Naive thymus-derived CD8-positive, alpha-beta T cell (primary cell): ENCODE results near the gene KRCC1. TPM values are rescaled to one million over a fixed set of nuclear protein-coding genes. Genes with fewer than 3 reads are reported as not detected.
"Not testable (repeated sequence)": the region's sequence is repeated elsewhere in the genome, so short reads cannot be mapped to it uniquely, and the experiment has no call there.

Experiments used
- ATAC-seq, 2 donors: fragments of 150-1000 bp; cut with Tn5 transposase in 1 of 2; sonication (Bioruptor Pico), chemical (Tn5 transposase) in 1 of 2; 1 replicate in 1 of 2; 2 replicates in 1 of 2; pipeline ENCODE4 v1.10.0; 2021; ENCODE audit warnings: mild to moderate bottlenecking in 2 of 2, moderate library complexity in 2 of 2
- POLR2A ChIA-PET: fragments of 350-600 bp; sonication (Branson Sonifier 250); formaldehyde crosslinking; loops from one replicate; lab custom pipeline; 2021; ENCODE audit warnings: antibody characterized with exemption; lab: Charles Lee
- DNase-seq, 10 donors: peaks; one replicate each; pipeline versions ENCODE4 v3.0.0 to v3.0.0-alpha.2; 2020 to 2022
- H3K27ac Mint-ChIP-seq, 10 donors: one replicate each; pipeline ENCODE4 v1.8.0; 2020 to 2022; ENCODE audit warnings: mild to moderate bottlenecking in 10 of 10, mixed read lengths in 10 of 10, moderate library complexity in 4 of 10, inconsistent platforms in 1 of 10
- H3K27me3 Mint-ChIP-seq, 5 donors: one replicate each; pipeline ENCODE4 v1.8.0; 2021 to 2022; ENCODE audit warnings: mixed read lengths in 5 of 5
- H3K36me3 Mint-ChIP-seq, 3 donors: one replicate each; pipeline ENCODE4 v1.8.0; 2020 to 2022; ENCODE audit warnings: mixed read lengths in 3 of 3, mild to moderate bottlenecking in 2 of 3, inconsistent platforms in 1 of 3
- H3K4me1 Mint-ChIP-seq, 4 donors: one replicate each; pipeline ENCODE4 v1.8.0; 2021 to 2022; ENCODE audit warnings: mixed read lengths in 4 of 4
- H3K4me3 Mint-ChIP-seq, 10 donors: one replicate each; pipeline ENCODE4 v1.8.0; 2020 to 2022; ENCODE audit warnings: mild to moderate bottlenecking in 10 of 10, mixed read lengths in 10 of 10, moderate library complexity in 6 of 10, inconsistent platforms in 1 of 10
- H3K9me3 Mint-ChIP-seq, 9 donors: one replicate each; pipeline ENCODE4 v1.8.0; 2020 to 2022; ENCODE audit warnings: mixed read lengths in 9 of 9, mild to moderate bottlenecking in 3 of 9, inconsistent platforms in 1 of 9, moderate library complexity in 1 of 9
- polyA plus RNA-seq, 3 donors: library from polyadenylated mRNA; unstranded; fragments of 300-500 nt; fragmentation: Illumina TruSeq; gene quantifications; one replicate each; pipeline ENCODE4 v1.2.3, GENCODE V29; 2021
- total RNA-seq, 8 experiments: library from RNA in 2 of 8; stranded (reverse) in 2 of 8; gene quantifications; one replicate each; pipeline ENCODE4 v1.2.3 and lab custom pipeline; 2021 to 2026

Gene KRCC1
- total and polyA plus RNA-seq, 5 experiments from 2014 or later: 23.4 to 29.4 (median 26.2) TPM

DNA sequence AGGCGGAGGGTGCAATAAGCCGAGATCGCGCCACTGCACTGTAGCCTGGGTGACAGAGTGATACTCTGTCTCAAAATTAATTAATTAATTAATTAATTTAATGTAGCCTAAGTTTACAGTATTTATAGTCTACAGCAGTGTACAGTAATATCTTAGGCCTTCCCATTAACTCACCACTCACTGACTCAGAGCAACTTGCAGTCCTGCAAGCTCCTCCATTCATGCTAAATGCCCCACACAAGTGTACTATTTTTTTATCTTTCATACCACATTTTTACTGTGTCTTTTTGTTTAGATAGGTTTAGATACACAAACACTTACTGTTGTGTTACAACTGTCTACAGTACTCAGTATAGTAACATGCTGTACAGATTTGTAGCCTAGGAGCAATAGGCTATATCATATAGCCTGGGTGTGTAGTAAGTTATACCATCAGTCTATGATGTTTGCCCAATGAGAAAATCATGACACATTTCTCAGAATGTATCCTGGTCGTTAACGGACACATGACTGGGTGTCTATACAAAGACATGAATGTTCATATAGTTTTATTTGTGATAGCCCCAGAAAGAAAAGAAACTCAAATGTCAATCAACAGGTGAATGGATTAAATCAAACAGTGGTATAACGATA, 23.4 kb downstream of the KRCC1 start:
- no peak for DNase-seq
- POLR2A ChIA-PET: no interaction called here
- Mint-ChIP-seq H3K4me1 (peaks cover 4 to 36% (median 19%) of the 10 kb centered on the region in 4 donors), H3K27ac (no peak overlapping the region), H3K9me3 (no peaks in the 10 kb centered on the region), H3K4me3 (no peak overlapping the region), H3K36me3 (peaks cover 8 to 73% (median 40%) of the 10 kb centered on the region in 3 donors), H3K27me3 (no peaks in the 10 kb centered on the region)
- ATAC-seq: no peak

GRCh38 chr2:88028931-88029330, 26.7 kb downstream of the KRCC1 start:
- no peaks in the 10 kb centered on the region for H3K27me3 Mint-ChIP-seq
- no peak overlapping the region for H3K27ac Mint-ChIP-seq
- no peaks in the 10 kb centered on the region for H3K9me3 Mint-ChIP-seq
- POLR2A ChIA-PET: no interaction called here
- peaks cover 12 to 64% (median 32%) of the 10 kb centered on the region in 3 donors for H3K36me3 Mint-ChIP-seq
- DNase-seq: no peak
- H3K4me1 Mint-ChIP-seq: peaks cover 2 to 19% (median 11%) of the 10 kb centered on the region in 4 donors
- no peak for ATAC-seq
- no peak overlapping the region for H3K4me3 Mint-ChIP-seq

DNA sequence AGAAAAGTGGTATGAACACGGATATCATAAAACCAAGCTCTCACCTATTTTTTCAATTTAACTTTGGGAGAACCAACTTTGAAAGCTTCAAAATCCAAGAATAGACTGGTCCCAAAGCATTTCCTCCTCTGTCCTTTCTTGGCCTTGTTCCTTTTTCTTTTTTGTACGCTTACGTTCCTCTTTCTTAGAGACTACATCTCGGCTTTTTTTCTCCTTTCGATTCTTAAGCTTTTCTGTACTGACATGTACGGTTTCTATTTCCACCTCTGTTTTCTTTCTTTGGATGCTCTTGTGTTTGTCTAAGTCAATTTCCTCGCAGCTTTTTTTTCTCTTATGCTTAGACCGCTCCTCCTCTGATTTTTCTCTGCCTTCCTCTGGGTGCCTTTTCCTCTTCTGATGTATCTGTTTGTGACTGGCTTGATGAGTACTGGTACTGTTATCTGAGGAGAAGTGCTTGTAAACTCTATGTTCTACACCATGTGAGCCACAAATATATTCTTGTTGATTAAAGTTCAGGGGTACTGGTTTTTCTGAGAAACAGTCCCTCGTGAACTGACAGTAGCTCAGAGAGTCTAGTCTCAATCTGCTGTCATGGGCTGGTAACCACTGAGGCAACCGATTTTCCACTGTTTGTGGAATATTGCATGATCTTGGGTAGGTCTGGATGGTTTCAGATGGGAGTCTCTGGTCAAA, 27.7 kb downstream of the KRCC1 start:
- POLR2A ChIA-PET: no interaction called here
- Mint-ChIP-seq H3K4me1 (peaks cover 2 to 19% (median 11%) of the 10 kb centered on the region in 4 donors), H3K27me3 (no peaks in the 10 kb centered on the region), H3K9me3 (no peaks in the 10 kb centered on the region), H3K36me3 (peaks cover 12 to 53% (median 27%) of the 10 kb centered on the region in 3 donors), H3K27ac (peak overlapping the region in 7 of 10 donors; percentile 13 to 87 (median 32)), H3K4me3 (peak overlapping the region in 3 of 10 donors; percentile 27 to 60 (median 34))
- DNase-seq (no peak), ATAC-seq (no peak)

GRCh38 chr2:88024509-88024908, 31.1 kb downstream of the KRCC1 start:
- Mint-ChIP-seq H3K27ac (no peak overlapping the region), H3K4me3 (no peak overlapping the region), H3K9me3 (no peaks in the 10 kb centered on the region), H3K36me3 (peaks cover 12 to 34% (median 22%) of the 10 kb centered on the region in 3 donors), H3K4me1 (peaks cover 2 to 19% (median 9%) of the 10 kb centered on the region in 4 donors), H3K27me3 (no peaks in the 10 kb centered on the region)
- DNase-seq (no peak), ATAC-seq (no peak)
- POLR2A ChIA-PET: no interaction called here

GRCh38 chr2:88022669-88022921, 33.0 kb downstream of the KRCC1 start:
- no peak overlapping the region for H3K27ac Mint-ChIP-seq
- peaks cover 0 to 12% (median 3%) of the 10 kb centered on the region in 4 donors for H3K4me1 Mint-ChIP-seq
- no peaks in the 10 kb centered on the region for H3K27me3 Mint-ChIP-seq
- no peak for DNase-seq
- no peak overlapping the region for H3K4me3 Mint-ChIP-seq
- POLR2A ChIA-PET: interaction anchor here (0.7 kb wide), 1 partner anchor 587 kb away, joined by 3 read pairs; no protein-coding TSS in a partner anchor
- ATAC-seq: no peak
- peaks cover 4 to 14% (median 4%) of the 10 kb centered on the region in 3 donors for H3K36me3 Mint-ChIP-seq
- peaks cover 0 to 5% (median 0%) of the 10 kb centered on the region in 9 donors for H3K9me3 Mint-ChIP-seq

DNA sequence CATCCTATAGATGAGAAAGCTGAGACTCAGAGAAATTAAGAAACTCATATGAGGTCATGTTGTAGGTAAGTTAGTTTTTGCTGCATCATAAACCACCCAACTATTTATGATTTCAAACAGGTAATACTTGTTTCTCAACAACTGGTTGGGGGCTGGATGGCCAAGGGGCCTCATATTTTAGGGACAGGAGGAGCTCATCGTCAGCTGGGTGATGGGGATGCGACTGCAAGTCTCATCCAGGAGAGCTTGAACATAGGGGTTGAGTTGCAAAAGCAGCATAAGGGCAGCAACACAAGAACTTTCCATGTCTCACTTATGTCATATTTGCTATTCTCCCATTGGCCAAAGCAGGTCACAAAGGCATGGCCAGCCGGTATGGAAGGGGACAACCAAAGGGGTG, 35.6 kb downstream of the KRCC1 start:
- Mint-ChIP-seq H3K27me3 (no peaks in the 10 kb centered on the region), H3K4me3 (no peak overlapping the region), H3K27ac (peak overlapping the region in 1 of 10 donors; percentile 72), H3K4me1 (peaks cover 8 to 21% (median 19%) of the 10 kb centered on the region in 4 donors), H3K9me3 (peaks cover 0 to 5% (median 0%) of the 10 kb centered on the region in 9 donors), H3K36me3 (no peaks in the 10 kb centered on the region)
- POLR2A ChIA-PET: no interaction called here
- ATAC-seq (no peak), DNase-seq (no peak)

DNA sequence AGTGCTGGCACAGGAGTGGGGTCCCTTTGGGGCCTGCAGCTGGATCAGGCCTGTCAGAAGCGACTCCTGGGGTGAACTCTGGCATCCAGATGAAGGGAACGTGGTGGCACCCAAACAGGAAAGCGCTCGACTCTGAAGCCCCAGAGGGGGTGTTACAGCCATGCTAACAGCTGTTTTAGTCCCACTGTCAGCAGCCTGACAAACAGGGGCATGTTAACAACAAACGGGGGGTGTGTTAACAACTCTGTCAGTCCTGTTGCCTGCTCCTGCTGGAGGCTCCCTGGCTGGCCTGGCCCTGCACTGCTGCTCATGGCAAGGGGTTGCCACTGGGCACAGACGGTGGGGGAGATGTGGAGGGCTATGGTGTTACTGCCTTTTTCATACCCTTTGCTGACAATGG, 36.7 kb downstream of the KRCC1 start:
- POLR2A ChIA-PET: no interaction called here
- peaks cover 0 to 5% (median 0%) of the 10 kb centered on the region in 9 donors for H3K9me3 Mint-ChIP-seq
- H3K4me3 Mint-ChIP-seq: no peak overlapping the region
- ATAC-seq: no peak
- no peak for DNase-seq
- peaks cover 10 to 23% (median 20%) of the 10 kb centered on the region in 4 donors for H3K4me1 Mint-ChIP-seq
- H3K36me3 Mint-ChIP-seq: no peaks in the 10 kb centered on the region
- no peaks in the 10 kb centered on the region for H3K27me3 Mint-ChIP-seq
- H3K27ac Mint-ChIP-seq: no peak overlapping the region

DNA sequence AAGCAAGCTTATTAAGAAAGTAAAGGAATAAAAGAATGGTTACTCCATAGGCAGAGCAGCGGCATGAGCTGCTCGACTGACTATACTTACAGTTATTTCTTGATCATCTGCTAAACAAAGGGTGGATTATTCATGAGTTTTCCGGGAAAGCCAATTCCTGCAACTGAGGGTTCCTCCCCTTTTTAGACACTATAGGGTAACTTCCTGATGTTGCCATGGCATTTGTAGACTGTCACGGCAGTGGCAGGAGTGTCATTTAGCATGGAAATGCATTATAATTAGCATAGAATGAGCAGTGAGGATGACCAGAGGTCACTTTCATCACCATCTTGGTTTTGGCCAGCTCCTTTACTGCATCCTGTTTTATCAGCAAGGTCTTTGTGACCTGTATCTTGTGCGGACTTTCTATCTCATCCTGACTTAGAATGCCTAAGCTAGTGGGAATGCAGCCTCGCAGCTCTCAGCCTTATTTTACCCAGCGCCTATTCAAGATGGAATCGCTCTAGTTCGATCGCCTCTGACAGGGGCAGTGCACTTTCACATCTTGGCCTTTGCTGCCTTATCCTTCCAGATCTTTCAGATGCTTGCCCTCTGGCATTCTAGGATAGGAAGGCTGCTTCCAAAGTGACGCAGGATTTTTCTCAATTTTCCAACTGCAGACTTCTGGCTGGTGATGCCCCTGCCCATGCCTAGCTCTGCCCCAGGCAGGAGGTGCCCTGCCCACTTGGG, 37.3 kb downstream of the KRCC1 start:
- H3K27me3 Mint-ChIP-seq, H3K9me3 Mint-ChIP-seq, ATAC-seq, DNase-seq, POLR2A ChIA-PET, H3K36me3 Mint-ChIP-seq: not testable (repeated sequence)
- Mint-ChIP-seq H3K4me3 (peak overlapping the region in 9 of 10 donors; percentile 87 to 99 (median 98)), H3K27ac (peak overlapping the region in 2 of 10 donors; percentile 92 to 99), H3K4me1 (peaks cover 10 to 25% (median 20%) of the 10 kb centered on the region in 4 donors)

DNA sequence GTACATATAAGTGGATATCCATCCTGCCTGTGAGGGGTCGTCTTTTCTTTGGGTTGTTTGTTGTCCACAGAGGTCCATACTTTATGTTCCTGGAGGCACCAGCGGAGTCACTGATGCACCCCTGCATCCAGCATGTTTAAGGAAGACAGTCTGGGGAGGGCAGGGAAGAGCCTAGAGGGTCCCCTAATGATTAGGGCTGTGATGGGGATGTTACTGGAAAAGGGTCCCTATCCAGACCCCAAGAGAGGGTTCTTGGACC, 37.9 kb downstream of the KRCC1 start:
- H3K27ac Mint-ChIP-seq: peak overlapping the region in 5 of 10 donors; percentile 83 to 99 (median 99)
- ATAC-seq, H3K9me3 Mint-ChIP-seq, H3K27me3 Mint-ChIP-seq, H3K36me3 Mint-ChIP-seq, DNase-seq, POLR2A ChIA-PET: not testable (repeated sequence)
- H3K4me1 Mint-ChIP-seq: peaks cover 10 to 25% (median 20%) of the 10 kb centered on the region in 4 donors
- H3K4me3 Mint-ChIP-seq: peak overlapping the region; percentile 87 to 99 (median 98)

- Mint-ChIP-seq H3K4me3 (peak overlapping the region; percentile 87 to 99 (median 98)), H3K9me3 (peaks cover 0 to 5% (median 0%) of the 10 kb centered on the region in 9 donors), H3K27ac (peak overlapping the region; percentile 97 to 100 (median 99)), H3K36me3 (no peaks in the 10 kb centered on the region), H3K27me3 (no peaks in the 10 kb centered on the region), H3K4me1 (peaks cover 10 to 25% (median 20%) of the 10 kb centered on the region in 4 donors)
- DNase-seq (peak in 3 of 10 donors; percentile 29 to 44 (median 37)), ATAC-seq (peak; percentile 69 to 79)
- POLR2A ChIA-PET: interaction anchor here (0.6 to 1.2 kb wide), 4 partner anchors 19 to 525 kb away, joined by 3 to 6 read pairs (median 4); no protein-coding TSS in a partner anchor
These were observed 38.4 kb downstream of the KRCC1 start for GRCh38 chr2:88016960-88017779.

- Mint-ChIP-seq H3K36me3 (no peaks in the 10 kb centered on the region), H3K27me3 (no peaks in the 10 kb centered on the region), H3K27ac (peak within 1 kb of the TSS; percentile 97 to 100 (median 99)), H3K9me3 (peaks cover 0 to 5% (median 0%) of the 10 kb centered on the region in 9 donors), H3K4me3 (peak within 1 kb of the TSS; percentile 87 to 99 (median 98)), H3K4me1 (peaks cover 10 to 25% (median 20%) of the 10 kb centered on the region in 4 donors)
- DNase-seq (peak; percentile 58 to 95 (median 77)), ATAC-seq (peak; percentile 85 to 88)
- POLR2A ChIA-PET: interaction anchor here (0.6 to 1.2 kb wide), 4 partner anchors 20 to 524 kb away, joined by 3 to 6 read pairs (median 4); no protein-coding TSS in a partner anchor
These were observed 39.3 kb downstream of the KRCC1 start, which contains the start of gene RNU2-63P for GRCh38 chr2:88016086-88016959. Gene RNU2-63P (minus strand): TSS chr2:88016547.
